MG63 (cell line): ENCODE measurements around the gene NOXA1. TPM values are rescaled to one million over a fixed set of nuclear protein-coding genes. Genes with fewer than 3 reads are reported as not detected.

Experiments used
- DNase-seq: peaks from one replicate; pipeline ENCODE4 v3.0.0-alpha.2; 2020
- H3K27me3 ChIP-seq: fragments of 250-450 bp; sonication (Bioruptor Pico); 2 replicates; pipeline ENCODE4 v1.5.1; 2020; ENCODE audit warnings: mild to moderate bottlenecking, moderate library complexity
- H3K36me3 ChIP-seq: fragments of 250-450 bp; sonication (Bioruptor Pico); 2 replicates; pipeline ENCODE4 v1.5.1; 2020; ENCODE audit warnings: mild to moderate bottlenecking, moderate library complexity
- H3K4me3 ChIP-seq: fragments of 250-450 bp; sonication (Bioruptor Pico); 2 replicates; pipeline ENCODE4 v1.5.1; 2020; ENCODE audit warnings: mild to moderate bottlenecking, moderate library complexity
- H3K9me3 ChIP-seq: fragments of 250-450 bp; sonication (Bioruptor Pico); 2 replicates; pipeline ENCODE4 v1.5.1; 2020; ENCODE audit warnings: mild to moderate bottlenecking, moderate library complexity
- total RNA-seq: library from RNA; depleted of rRNA; stranded (reverse); fragments of >200 nt; shearing (Covaris generic); gene quantifications from 2 replicates; pipeline ENCODE4 v1.2.3, GENCODE V29; 2014; ENCODE audit warnings: low replicate concordance

NOXA1 gene
- total RNA-seq, 1 experiment from 2014 or later: not detected

GRCh38 chr9:137411260-137411644, 11.9 kb upstream of the NOXA1 start:
- Histone ChIP-seq H3K27me3 (no peaks in the 10 kb centered on the region), H3K36me3 (no peaks in the 10 kb centered on the region), H3K9me3 (no peaks in the 10 kb centered on the region), H3K4me3 (no peak overlapping the region)
- DNase-seq: no peak

DNA sequence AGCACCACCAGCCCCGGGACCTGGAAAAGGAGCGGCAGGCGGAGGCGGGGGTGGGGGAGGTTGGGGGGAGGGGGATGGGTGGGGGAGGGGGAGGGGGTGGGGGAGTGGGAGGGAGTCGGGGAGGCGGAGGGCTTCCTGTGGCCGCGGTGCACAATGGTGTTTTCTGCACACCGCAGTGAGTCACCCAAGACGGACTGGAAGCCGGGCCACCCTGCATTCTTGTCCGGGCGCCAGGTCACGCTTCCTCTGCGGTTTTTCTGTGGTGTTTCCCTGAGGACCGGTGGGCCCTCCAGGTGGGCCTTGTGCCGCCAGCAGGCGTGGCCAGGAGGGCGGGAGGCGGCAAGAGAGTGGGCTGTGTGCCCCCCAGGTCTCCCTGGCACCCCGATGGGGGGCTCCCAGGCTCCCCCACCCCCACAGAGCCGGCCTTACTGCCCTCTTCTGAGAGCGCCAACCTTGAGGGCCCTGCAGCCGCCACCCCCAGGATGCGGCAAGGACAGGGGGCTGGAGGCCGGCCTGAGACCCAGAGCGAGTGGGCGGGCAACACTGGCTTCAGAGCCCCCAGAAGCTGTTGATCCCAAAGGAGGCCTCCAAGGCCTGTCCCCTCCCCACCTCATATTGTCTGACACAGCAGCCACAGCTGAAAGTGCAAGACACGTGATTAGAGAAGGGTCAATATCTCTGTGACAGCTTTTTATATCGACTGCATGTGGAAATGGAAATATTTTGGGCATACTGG, 11.4 kb upstream of the NOXA1 start:
- H3K4me3 ChIP-seq: no peak overlapping the region
- H3K36me3 ChIP-seq: no peaks in the 10 kb centered on the region
- peak; percentile 92 for DNase-seq

DNA sequence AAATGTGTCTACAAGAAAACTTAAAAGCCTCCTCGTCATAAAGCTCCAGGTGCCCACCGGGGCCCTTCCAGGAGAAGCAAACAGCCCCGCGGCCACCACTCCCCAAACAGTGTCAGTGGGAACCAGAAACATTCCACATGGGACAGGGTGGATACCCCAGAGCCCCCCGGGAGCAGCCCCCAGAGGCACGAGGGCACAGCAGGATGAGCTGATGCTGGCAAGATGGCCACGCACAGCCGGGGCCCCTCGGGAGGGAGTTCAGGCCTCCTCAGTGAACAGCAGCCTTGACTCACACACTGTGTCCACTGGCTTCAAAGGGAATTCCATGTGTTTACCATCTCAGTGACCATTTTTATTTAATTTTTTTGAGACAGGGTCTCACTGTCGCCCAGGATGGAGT, 10.8 kb upstream of the NOXA1 start:
- no peaks in the 10 kb centered on the region for H3K27me3 ChIP-seq
- no peak for DNase-seq
- H3K9me3 ChIP-seq: no peaks in the 10 kb centered on the region
- no peaks in the 10 kb centered on the region for H3K36me3 ChIP-seq
- no peak overlapping the region for H3K4me3 ChIP-seq

More for the DNA sequence above, 11.4 kb upstream of the NOXA1 start:
- Histone ChIP-seq H3K27me3 (no peaks in the 10 kb centered on the region), H3K9me3 (no peaks in the 10 kb centered on the region)

DNA sequence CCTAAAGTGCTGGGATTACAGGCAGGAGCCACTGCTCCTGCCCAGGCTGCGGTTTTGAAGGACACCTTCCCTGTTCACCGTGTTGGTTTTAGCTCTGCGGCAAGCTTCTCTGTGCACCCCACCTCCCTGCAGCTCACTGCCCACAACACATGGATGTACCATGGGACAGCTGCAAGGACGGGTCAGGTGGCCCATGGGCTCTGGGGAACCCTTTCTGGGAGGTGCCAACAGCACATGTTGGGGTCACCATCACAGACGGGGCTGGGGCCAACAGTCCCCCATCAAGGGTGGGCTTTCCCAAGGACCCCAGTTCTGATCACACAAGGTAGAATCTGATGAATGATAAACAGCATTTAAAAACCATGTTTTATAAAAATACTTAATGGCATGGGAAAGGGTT, 7.7 kb upstream of the NOXA1 start:
- Histone ChIP-seq H3K36me3 (no peaks in the 10 kb centered on the region), H3K27me3 (no peaks in the 10 kb centered on the region), H3K4me3 (no peak overlapping the region), H3K9me3 (no peaks in the 10 kb centered on the region)
- no peak for DNase-seq

GRCh38 chr9:137416006-137416562, 7.1 kb upstream of the NOXA1 start:
- no peak for DNase-seq
- H3K36me3 ChIP-seq: no peaks in the 10 kb centered on the region
- no peaks in the 10 kb centered on the region for H3K9me3 ChIP-seq
- H3K4me3 ChIP-seq: no peak overlapping the region
- no peaks in the 10 kb centered on the region for H3K27me3 ChIP-seq

DNA sequence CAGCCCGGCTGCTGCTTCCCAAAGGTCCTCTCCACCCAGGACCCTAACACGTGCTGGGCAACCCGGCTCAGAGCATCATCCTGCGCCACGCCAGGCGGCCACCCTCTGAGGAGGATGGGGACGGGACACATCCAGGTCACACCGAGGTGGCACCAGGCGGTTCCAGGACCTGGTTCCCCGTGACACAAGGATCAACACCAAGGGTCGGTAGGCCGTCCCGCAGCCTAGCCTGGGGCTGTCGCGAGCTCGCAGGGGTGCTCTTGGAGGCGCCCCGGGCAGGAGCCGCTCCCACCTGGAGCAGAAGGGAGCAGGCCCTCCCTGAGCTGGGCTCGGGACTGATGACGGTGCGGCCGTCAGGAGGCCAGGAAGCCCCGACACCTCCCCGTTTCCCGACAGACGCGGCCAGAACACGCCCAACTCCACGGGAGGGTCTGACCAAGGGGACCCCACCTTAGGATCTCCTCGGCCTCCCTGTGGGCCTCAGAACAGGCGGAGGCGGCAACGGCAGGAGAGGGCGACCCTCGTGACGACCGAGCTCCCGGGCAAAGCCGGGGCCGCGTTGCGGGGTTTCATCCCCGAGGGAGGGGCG, 6.5 kb upstream of the NOXA1 start:
- Histone ChIP-seq H3K4me3 (no peak overlapping the region), H3K27me3 (no peaks in the 10 kb centered on the region), H3K36me3 (no peaks in the 10 kb centered on the region), H3K9me3 (no peaks in the 10 kb centered on the region)
- no peak for DNase-seq

DNA sequence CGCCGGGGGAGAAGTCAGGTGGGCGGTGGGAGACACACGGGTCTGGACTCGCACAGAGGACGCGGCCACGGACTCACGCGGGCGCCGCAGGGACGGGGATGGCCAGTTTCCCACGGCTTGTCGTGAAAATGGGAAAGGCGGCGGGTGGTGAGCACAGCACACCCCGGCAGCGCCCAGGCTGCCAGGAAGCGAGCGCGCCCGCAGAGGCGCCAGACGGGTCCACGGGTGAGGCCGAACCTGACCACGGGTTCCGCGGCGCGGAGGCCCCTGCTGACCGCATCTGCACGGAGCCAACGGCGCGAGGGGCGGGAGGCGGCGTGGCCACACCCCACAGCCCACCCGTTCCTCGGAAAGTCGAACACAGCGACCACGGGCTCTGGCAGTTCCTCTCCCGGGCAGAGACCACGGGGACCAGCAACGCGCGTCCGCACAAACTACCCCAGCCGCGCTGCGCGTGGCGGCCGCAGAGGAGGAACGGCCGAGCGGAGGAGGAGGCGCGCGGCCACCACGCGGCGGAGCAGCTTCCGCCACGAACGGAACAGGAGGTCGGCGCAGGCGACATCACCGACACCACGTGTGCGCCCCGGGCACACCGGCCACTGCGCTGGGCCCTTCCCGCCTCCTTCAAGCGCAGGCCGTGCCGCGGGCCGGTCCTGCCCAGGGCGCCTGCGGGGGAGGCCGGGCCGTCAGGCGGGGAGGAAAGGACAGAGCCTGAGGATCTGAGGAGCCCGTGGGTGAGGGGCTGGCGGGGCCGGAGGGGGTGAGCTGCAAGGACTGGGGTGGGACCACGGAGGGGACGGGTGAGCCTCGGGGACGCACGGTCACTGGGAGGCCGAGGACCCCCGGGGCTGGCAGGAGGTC, 5.8 kb upstream of the NOXA1 start:
- H3K9me3 ChIP-seq: no peaks in the 10 kb centered on the region
- no peak for DNase-seq
- H3K4me3 ChIP-seq: 0 out of 2 replicates have a peak overlapping the region, but pooled peaks have one; percentile 11
- H3K36me3 ChIP-seq: no peaks in the 10 kb centered on the region
- H3K27me3 ChIP-seq: no peaks in the 10 kb centered on the region

DNA sequence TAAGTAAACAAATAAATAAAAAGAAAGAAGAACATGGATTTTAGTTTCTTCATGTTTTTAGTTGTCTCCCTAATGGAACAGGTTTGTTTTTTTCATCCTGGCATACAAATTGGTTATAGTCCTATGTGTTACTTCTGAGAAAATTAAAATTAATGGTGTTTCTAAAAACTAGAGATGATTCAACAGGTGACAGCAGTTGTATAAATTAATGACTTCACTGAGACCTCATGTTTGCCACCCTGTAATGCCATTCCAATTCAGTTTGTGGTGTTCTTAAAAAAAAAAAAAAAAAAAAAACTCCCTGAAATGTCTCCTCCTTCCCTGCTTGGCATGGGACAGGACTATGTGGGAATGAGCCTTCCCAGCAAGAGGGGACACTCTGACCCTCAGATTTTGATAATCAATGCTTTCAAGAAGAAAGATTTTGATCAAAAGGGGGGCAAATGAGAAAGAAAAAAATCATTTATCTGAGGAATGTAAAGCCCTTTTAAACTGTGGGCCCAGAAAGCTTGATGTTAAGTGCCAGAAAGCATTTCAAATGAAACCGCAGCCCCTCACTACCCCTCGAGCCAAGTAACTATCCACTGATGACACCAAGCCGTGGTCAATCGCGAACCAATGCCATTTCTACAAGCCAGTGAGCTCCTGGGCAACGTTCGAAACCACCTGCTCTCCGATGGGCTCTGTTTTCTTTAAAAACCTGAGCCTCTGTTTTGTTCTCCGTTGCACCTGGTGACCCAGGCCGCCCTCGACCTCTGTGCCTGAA, 1.2 kb upstream of the NOXA1 start:
- DNase-seq: no peak
- H3K36me3 ChIP-seq: no peaks in the 10 kb centered on the region
- peak overlapping the region; percentile 78 for H3K4me3 ChIP-seq
- H3K27me3 ChIP-seq: no peaks in the 10 kb centered on the region
- no peaks in the 10 kb centered on the region for H3K9me3 ChIP-seq

- H3K27me3 ChIP-seq: no peaks in the 10 kb centered on the region
- H3K9me3 ChIP-seq: no peaks in the 10 kb centered on the region
- no peak overlapping the region; the same call in 1 of the 2 replicates for H3K4me3 ChIP-seq
- no peak for DNase-seq
- H3K36me3 ChIP-seq: no peaks in the 10 kb centered on the region
These were observed 510 bp downstream of the NOXA1 start for GRCh38 chr9:137423514-137424291.

DNA sequence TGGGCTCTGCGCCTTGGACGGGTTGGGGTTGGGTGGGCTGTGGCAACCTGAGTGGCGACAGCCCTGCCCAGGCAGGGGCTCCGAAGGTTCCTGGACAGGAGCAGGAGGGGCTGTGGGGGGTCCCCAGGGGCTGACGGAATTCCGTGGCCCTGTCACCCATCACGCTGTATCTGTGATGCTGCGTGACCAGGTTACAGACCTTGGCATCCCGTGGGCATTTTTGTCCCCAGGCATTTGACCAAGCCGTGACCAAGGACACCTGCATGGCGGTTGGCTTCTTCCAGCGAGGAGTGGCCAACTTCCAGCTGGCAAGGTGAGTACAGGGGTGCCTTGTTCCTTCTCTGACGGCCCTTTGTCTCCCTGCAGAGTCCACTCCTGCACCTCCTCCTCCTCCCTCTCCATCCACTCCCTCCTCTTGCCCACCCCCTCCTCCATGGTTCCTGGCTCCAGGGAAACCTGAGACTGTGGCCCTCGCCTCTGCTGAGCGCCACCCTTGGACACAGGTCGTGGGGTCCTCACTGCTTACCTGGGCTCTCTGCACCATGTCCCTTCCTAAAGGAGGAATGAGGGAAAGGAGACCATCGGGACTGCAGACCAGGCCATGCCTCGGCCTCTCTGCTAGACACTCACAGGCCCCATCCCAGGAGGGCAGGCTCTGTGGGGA, 3.0 kb downstream of the NOXA1 start:
- H3K9me3 ChIP-seq: no peaks in the 10 kb centered on the region
- H3K4me3 ChIP-seq: no peak overlapping the region
- H3K36me3 ChIP-seq: no peaks in the 10 kb centered on the region
- H3K27me3 ChIP-seq: no peaks in the 10 kb centered on the region
- DNase-seq: no peak

DNA sequence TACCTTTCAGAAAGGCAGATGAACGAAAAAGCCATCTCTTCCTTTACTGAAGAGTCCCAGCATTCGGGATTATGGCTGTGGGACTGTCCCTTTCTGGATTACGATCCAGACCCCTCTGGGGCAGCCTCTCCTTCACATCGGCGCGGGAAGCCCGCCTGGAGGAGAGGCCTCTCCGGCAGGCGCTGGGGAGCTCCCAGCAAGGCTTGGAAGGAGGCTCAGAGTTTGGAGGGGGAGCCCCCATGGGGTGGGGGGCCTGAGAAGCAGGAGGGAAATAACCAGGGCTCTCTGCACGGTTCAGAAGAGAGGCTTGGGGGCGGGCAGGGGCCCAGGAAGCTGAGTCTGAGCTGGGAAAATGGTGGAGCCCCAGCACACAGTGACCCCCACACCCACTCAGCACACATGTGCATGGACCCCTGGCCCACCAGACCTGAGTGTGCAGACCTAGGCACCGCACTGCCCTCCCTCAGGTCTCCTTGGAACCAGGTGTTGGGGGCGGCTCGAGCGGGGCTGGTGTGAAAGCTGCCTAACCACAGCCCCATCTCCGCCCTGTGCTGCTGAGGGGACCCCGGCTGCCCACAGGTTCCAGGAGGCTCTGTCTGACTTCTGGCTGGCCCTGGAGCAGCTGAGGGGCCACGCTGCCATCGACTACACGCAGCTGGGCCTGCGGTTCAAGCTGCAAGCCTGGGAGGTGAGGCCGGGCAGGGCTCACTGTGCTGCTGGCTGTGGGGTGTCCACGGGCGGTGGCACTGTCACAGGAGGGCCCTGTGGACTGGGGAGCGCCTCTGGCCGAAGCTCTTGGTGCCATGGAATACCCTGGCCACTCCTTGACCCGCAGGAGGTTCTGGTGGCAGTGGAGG, 4.5 kb downstream of the NOXA1 start:
- Histone ChIP-seq H3K27me3 (no peaks in the 10 kb centered on the region), H3K36me3 (no peaks in the 10 kb centered on the region), H3K4me3 (no peak overlapping the region), H3K9me3 (no peaks in the 10 kb centered on the region)
- DNase-seq: no peak

DNA sequence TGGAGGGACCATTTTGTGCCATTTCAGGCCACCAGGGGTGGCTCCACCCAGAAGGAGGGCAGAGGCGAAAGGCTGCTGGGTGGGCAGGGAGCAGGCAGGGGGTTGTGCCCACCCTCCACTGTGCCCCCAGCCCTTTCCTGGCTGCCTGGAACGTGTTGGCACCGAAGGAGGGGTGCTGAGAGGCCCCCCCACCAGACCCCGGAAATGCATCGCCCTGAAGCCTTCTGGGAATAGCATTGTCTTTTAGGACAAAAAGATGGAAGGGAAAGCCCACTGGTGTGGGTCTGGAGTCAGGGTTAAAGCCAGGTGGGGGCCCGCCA, 5.1 kb downstream of the NOXA1 start:
- no peak overlapping the region for H3K4me3 ChIP-seq
- no peak for DNase-seq
- no peaks in the 10 kb centered on the region for H3K27me3 ChIP-seq
- H3K9me3 ChIP-seq: no peaks in the 10 kb centered on the region
- no peaks in the 10 kb centered on the region for H3K36me3 ChIP-seq

DNA sequence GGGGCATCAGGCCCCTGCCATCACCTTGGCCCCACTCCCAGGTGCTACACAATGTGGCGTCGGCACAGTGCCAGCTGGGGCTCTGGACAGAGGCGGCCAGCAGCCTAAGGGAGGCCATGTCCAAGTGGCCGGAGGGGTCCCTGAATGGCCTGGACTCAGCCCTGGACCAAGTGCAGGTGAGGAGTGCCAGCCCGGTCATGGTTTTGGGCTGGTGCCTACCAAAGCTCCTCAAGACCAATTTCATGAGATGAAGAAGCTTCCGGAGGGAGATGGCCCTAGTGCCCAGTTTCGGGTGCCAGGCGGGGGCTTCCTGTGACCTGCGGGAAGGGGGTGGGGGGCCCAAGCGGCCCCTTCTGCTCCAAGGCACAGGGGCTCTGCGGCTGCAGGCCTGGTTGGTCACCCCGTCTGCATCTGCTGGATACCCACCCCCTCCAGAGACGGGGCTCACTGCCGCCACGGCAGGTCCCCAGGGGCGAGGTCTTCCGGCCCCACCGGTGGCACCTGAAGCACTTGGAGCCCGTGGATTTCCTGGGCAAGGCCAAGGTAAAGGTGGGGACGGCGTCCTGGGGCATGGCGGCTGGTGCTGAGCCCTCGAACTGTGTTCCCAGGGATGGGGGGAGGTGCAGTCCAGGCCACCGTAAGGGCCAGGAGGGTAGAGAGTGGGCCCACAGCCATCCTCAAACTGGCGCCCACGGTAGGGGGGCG, 5.8 kb downstream of the NOXA1 start:
- H3K9me3 ChIP-seq: no peaks in the 10 kb centered on the region
- DNase-seq: no peak
- no peak overlapping the region for H3K4me3 ChIP-seq
- no peaks in the 10 kb centered on the region for H3K36me3 ChIP-seq
- no peaks in the 10 kb centered on the region for H3K27me3 ChIP-seq

GRCh38 chr9:137429546-137429890, 6.3 kb downstream of the NOXA1 start:
- no peak for DNase-seq
- Histone ChIP-seq H3K4me3 (no peak overlapping the region), H3K27me3 (no peaks in the 10 kb centered on the region), H3K9me3 (no peaks in the 10 kb centered on the region), H3K36me3 (no peaks in the 10 kb centered on the region)
